HepG2 (cell line): ENCODE data around the gene OCSTAMP. TPM values are rescaled to one million over a fixed set of nuclear protein-coding genes. Genes with fewer than 3 reads are reported as not detected.

Experiments
- ATAC-seq: fragments of 200-7000 bp; cut with Tn5 transposase; 3 replicates; pipeline ENCODE4 v1.9.1; 2020; ENCODE audit warnings: mild to moderate bottlenecking, moderate library complexity
- BruUV-seq: library from RNA; stranded (reverse); fragments of 400-500 nt; replicated peaks from 2 replicates; lab custom pipeline; 2021; lab: Mats Ljungman, UMichigan
- CTCF ChIA-PET: fragments of 300-600 bp; formaldehyde crosslinking; extraction: SDS; loops from one replicate; lab custom pipeline; 2021; ENCODE audit warnings: low total read pairs, inconsistent platforms, low intra/inter-chr PET ratio; lab: Yijun Ruan, JAX
- POLR2A ChIA-PET: fragments of 350-600 bp; sonication (Branson Sonifier 250); formaldehyde crosslinking; loops from one replicate; lab custom pipeline; 2020; ENCODE audit warnings: antibody characterized with exemption, inconsistent platforms; lab: Yijun Ruan, JAX
- DNase-seq: peaks from one replicate; pipeline ENCODE4 v3.0.0-alpha.2; 2015; ENCODE audit warnings: low spot score
- FAIRE-seq: peaks from 3 replicates; lab custom pipeline; 2011; peaks lifted over from hg19 to GRCh38; lab: Jason Lieb, UNC
- H2AFZ ChIP-seq: one replicate; pipeline ENCODE4 v1.6.1; 2011; ENCODE audit warnings: low read length, inconsistent platforms
- H3K27ac ChIP-seq: fragments of 300-600 bp; 3 replicates; pipeline ENCODE4 v1.8.0; 2011; ENCODE audit warnings: mixed run types, mild to moderate bottlenecking, mixed read lengths, low read length, inconsistent platforms; ENCODE audit not compliant: insufficient read depth; ENCODE audit errors: extremely low read length
- H3K27me3 ChIP-seq, 2 experiments: fragments of 200-600 bp in 1 of 2; 2 replicates in 1 of 2; 3 replicates in 1 of 2; pipeline versions ENCODE4 v1.6.0 to v1.8.0; 2011; ENCODE audit warnings: low read length in 2 of 2, mild to moderate bottlenecking in 2 of 2, moderate library complexity in 2 of 2, inconsistent platforms in 1 of 2; ENCODE audit not compliant: insufficient read depth in 2 of 2, control insufficient read depth in 1 of 2
- H3K36me3 ChIP-seq, 2 experiments: fragments of 200-600 bp in 1 of 2; replicated peaks in 1 of 2; 2 replicates in 1 of 2; 3 replicates in 1 of 2; pipeline versions ENCODE4 v1.5.1 to v1.8.0; 2011; ENCODE audit warnings: low read length in 2 of 2, inconsistent platforms in 1 of 2; ENCODE audit not compliant: insufficient read depth in 2 of 2, control insufficient read depth in 1 of 2
- H3K4me1 ChIP-seq: 2 replicates; pipeline ENCODE4 v1.5.1; 2012; ENCODE audit warnings: low read length, inconsistent platforms; ENCODE audit not compliant: insufficient read depth
- H3K4me2 ChIP-seq: 2 replicates; pipeline ENCODE4 v1.6.0; 2011; ENCODE audit warnings: low read depth, low read length, inconsistent platforms
- H3K4me3 ChIP-seq, 3 experiments: fragments of 200-600 bp in 1 of 3; sonication (generic), shearing (Covaris generic) in 1 of 3; replicated peaks in 1 of 3; 2 replicates each; pipeline ENCODE4 v1.5.1; 2011 to 2016; ENCODE audit warnings: low read length in 3 of 3, inconsistent platforms in 2 of 3, low read depth in 2 of 3, mild to moderate bottlenecking in 2 of 3, control low read depth in 1 of 3, mixed read lengths in 1 of 3; ENCODE audit not compliant: insufficient read depth in 1 of 3
- H3K79me2 ChIP-seq: one replicate; pipeline ENCODE4 v1.6.1; 2011; ENCODE audit warnings: low read length, inconsistent platforms; ENCODE audit not compliant: insufficient read depth
- H3K9ac ChIP-seq: 2 replicates; pipeline ENCODE4 v1.6.0; 2011; ENCODE audit warnings: mild to moderate bottlenecking, low read depth, low read length, inconsistent platforms; ENCODE audit not compliant: insufficient read depth
- H3K9me3 ChIP-seq: 2 replicates; pipeline ENCODE4 v1.5.1; 2012; ENCODE audit warnings: mild to moderate bottlenecking, low read length
- H4K20me1 ChIP-seq: 2 replicates; pipeline ENCODE4 v1.6.0; 2011; ENCODE audit warnings: inconsistent platforms, mild to moderate bottlenecking, low read length, moderate library complexity; ENCODE audit not compliant: insufficient read depth
- CSRNP2 ChIP-seq: sonication (generic); formaldehyde crosslinking; conservative IDR thresholded peaks from 2 replicates; pipeline ENCODE4 v1.8.0; 2022; ENCODE audit warnings: low read depth, missing genetic modification reagents
- ETS1 ChIP-seq: sonication (generic); formaldehyde crosslinking; IDR thresholded peaks from 2 replicates; pipeline ENCODE4 v1.4.0; 2020; ENCODE audit warnings: missing genetic modification reagents
- HHEX ChIP-seq: IDR thresholded peaks from 2 replicates; pipeline ENCODE4 v1.6.1; 2016; ENCODE audit warnings: control low read depth
- MEF2D ChIP-seq: sonication (generic); formaldehyde crosslinking; IDR thresholded peaks from 2 replicates; pipeline ENCODE4 v1.5.1; 2020; ENCODE audit warnings: mild to moderate bottlenecking, missing genetic modification reagents
- PHF21A ChIP-seq: sonication (generic); formaldehyde crosslinking; IDR thresholded peaks from 2 replicates; pipeline ENCODE4 v1.5.0; 2020; ENCODE audit warnings: mild to moderate bottlenecking, missing genetic modification reagents
- RFX1 ChIP-seq: fragments of 450-650 bp; IDR thresholded peaks from 2 replicates; pipeline ENCODE4 v1.6.1; 2017
- SALL1 ChIP-seq: sonication (generic); formaldehyde crosslinking; IDR thresholded peaks from 2 replicates; pipeline ENCODE4 v1.8.0; 2022; ENCODE audit warnings: mild to moderate bottlenecking, missing genetic modification reagents
- TARDBP ChIP-seq: sonication (generic); formaldehyde crosslinking; IDR thresholded peaks from 2 replicates; pipeline ENCODE4 v1.8.0; 2022; ENCODE audit warnings: mild to moderate bottlenecking, missing genetic modification reagents
- U2AF2 ChIP-seq: fragments of 200-400 bp; formaldehyde crosslinking; IDR thresholded peaks from 2 replicates; pipeline ENCODE4 v1.6.1; 2017; ENCODE audit warnings: low read depth, mild to moderate bottlenecking, low read length
- ZNF17 ChIP-seq: sonication (generic); formaldehyde crosslinking; IDR thresholded peaks from 2 replicates; pipeline ENCODE4 v1.5.0; 2020; ENCODE audit warnings: mild to moderate bottlenecking, missing genetic modification reagents
- ZNF382 ChIP-seq: sonication (generic); formaldehyde crosslinking; IDR thresholded peaks from 2 replicates; pipeline ENCODE4 v1.5.0; 2020; ENCODE audit warnings: missing genetic modification reagents, mild to moderate bottlenecking, borderline replicate concordance
- ZNF75D ChIP-seq: sonication (generic); formaldehyde crosslinking; IDR thresholded peaks from 2 replicates; pipeline ENCODE4 v1.8.1; 2023; ENCODE audit warnings: missing genetic modification reagents, mild to moderate bottlenecking, borderline replicate concordance
- ZNF776 ChIP-seq: sonication (generic); formaldehyde crosslinking; IDR thresholded peaks from 2 replicates; pipeline ENCODE4 v1.4.0; 2020; ENCODE audit warnings: mild to moderate bottlenecking, missing genetic modification reagents
- WGBS: methylation state at CpG from one replicate; pipeline ENCODE4 v1.1.6; 2017; ENCODE audit warnings: low lambda C conversion rate; 5-methylcytosine and 5-hydroxymethylcytosine counted together
- in situ Hi-C: cut with HindIII; loops from 2 replicates; pipeline ENCODE4 v1.10.0; 2017; ENCODE audit warnings: low pct_unique_long_range_greater_than_20kb; ENCODE audit not compliant: extremely low pct_ligation_motif_present
- intact Hi-C: fragments of 100-400 bp; cut with micrococcal nuclease; formaldehyde crosslinking; loops from one replicate; pipeline ENCODE4 v1.10.0; 2022; ENCODE audit not compliant: unreplicated experiment
- polyA plus RNA-seq, 8 experiments: library from polyadenylated mRNA; depleted of rRNA in 3 of 8; stranded (reverse) in 7 of 8; unstranded in 1 of 8; fragments of >200 nt; fragmentation: Illumina TruSeq in 4 of 8; extraction: Trizol in 4 of 8; gene quantifications; 2 replicates each; pipeline versions ENCODE4 v1.2.1 to v1.2.3, GENCODE V29; 2011 to 2016; ENCODE audit warnings: low read depth in 4 of 8, missing spikeins in 1 of 8, mixed read lengths in 1 of 8; ENCODE audit not compliant: insufficient read depth in 1 of 8
- total RNA-seq, 5 experiments: library from RNA; depleted of rRNA; stranded (reverse); fragments of >200 nt; fragmentation: Illumina TruSeq; extraction: Trizol; gene quantifications; 2 replicates each; pipeline ENCODE4 v1.2.3, GENCODE V29; 2016; ENCODE audit warnings: low read depth in 1 of 5

The OCSTAMP gene
- total and polyA plus RNA-seq, 2 of the 13 experiments (the other 11 are each of a cell fraction or from before 2014, with no cell fraction given) = not detected

GRCh38 chr20:46501337-46501942 lies 49.0 kb downstream of the OCSTAMP start:
- no peak for FAIRE-seq
- H3K4me1 ChIP-seq = no peaks in the 10 kb centered on the region
- BruUV-seq = no TSS peak
- no peak overlapping the region for H3K4me2 ChIP-seq
- ChIA-PET CTCF (no interaction called here), POLR2A (no interaction called here)
- no peak overlapping the region for H2AFZ ChIP-seq
- in situ Hi-C loops = no loop called here
- peak; percentile 35 for DNase-seq
- peaks cover 0 to 6% of the 10 kb centered on the region in 2 experiments; a peak in 1 of 5 replicates for H3K27me3 ChIP-seq
- no peaks in the 10 kb centered on the region for H4K20me1 ChIP-seq
- no peak for ATAC-seq
- H3K9ac ChIP-seq = no peak overlapping the region
- WGBS = 39% methylated on average over 5 of the region's 5 CpGs
- H3K9me3 ChIP-seq = no peaks in the 10 kb centered on the region
- no peak overlapping the region for H3K27ac ChIP-seq
- H3K36me3 ChIP-seq = no peaks in the 10 kb centered on the region
- TF ChIP-seq ZNF75D (CRISPR knock-in tag) (peak; percentile 35; the same call in 1 of the 2 replicates), CSRNP2 (no peak)
- H3K4me3 ChIP-seq = no peak overlapping the region
- no peaks in the 10 kb centered on the region for H3K79me2 ChIP-seq
- intact Hi-C loops = no loop called here

GRCh38 chr20:46494077-46494476 lies 56.4 kb downstream of the OCSTAMP start:
- intact Hi-C loops = no loop called here
- in situ Hi-C loops = no loop called here
- FAIRE-seq (no peak), ATAC-seq (no peak), DNase-seq (no peak)
- Histone ChIP-seq H3K9me3 (no peaks in the 10 kb centered on the region), H2AFZ (no peak overlapping the region), H3K27me3 (peaks cover 0 to 14% of the 10 kb centered on the region in 2 experiments; a peak in 2 of 5 replicates), H3K9ac (no peak overlapping the region), H3K27ac (no peak overlapping the region), H3K4me3 (no peak overlapping the region), H3K36me3 (no peaks in the 10 kb centered on the region), H3K4me1 (peaks cover 22% of the 10 kb centered on the region), H3K79me2 (no peaks in the 10 kb centered on the region), H4K20me1 (no peaks in the 10 kb centered on the region), H3K4me2 (no peak overlapping the region)
- 29% methylated on average over 4 of the region's 4 CpGs for WGBS
- CTCF ChIA-PET = no interaction called here
- BruUV-seq = no TSS peak
- POLR2A ChIA-PET = no interaction called here
- TF ChIP-seq ZNF776 (no peak), HHEX (CRISPR knock-in tag) (no peak), ETS1 (CRISPR knock-in tag) (no peak), ZNF17 (CRISPR knock-in tag) (no peak), SALL1 (CRISPR knock-in tag) (no peak), PHF21A (CRISPR knock-in tag) (no peak), U2AF2 (no peak), MEF2D (CRISPR knock-in tag) (no peak), ZNF382 (no peak), RFX1 (no peak), TARDBP (no peak)
